Stimulated activated CD4-positive, alpha-beta T cell treated with anti-CD3 and anti-CD28 coated beads, Interleukin-1b, Interleukin-23, amount 100 ng/mL, for 4 hours (primary cell): ENCODE data around the gene GPALPP1.
"Not testable (repeated sequence)": the region's sequence is repeated elsewhere in the genome, so short reads cannot be mapped to it uniquely, and the experiment has no call there.

ENCODE experiments used
- DNase-seq, 2 donors: peaks; one replicate each; pipeline ENCODE4 v3.0.0-alpha.2; 2020; ENCODE audit warnings: low read depth in 2 of 2

The GPALPP1 gene

GRCh38 chr13:45063261-45063860, 74.0 kb downstream of the GPALPP1 start:
- no peak for DNase-seq

GRCh38 chr13:45063889-45064288, 74.6 kb downstream of the GPALPP1 start:
- DNase-seq: not testable (repeated sequence)

- no peak for DNase-seq
Observed at GRCh38 chr13:45064889-45065288, 75.6 kb downstream of the GPALPP1 start.

GRCh38 chr13:45068036-45069001, 79.0 kb downstream of the GPALPP1 start:
- DNase-seq: no peak

GRCh38 chr13:45073809-45074208, 84.5 kb downstream of the GPALPP1 start:
- no peak for DNase-seq

GRCh38 chr13:45074721-45075120, 85.4 kb downstream of the GPALPP1 start:
- no peak for DNase-seq

- no peak for DNase-seq
Observed at GRCh38 chr13:45078003-45078402, 88.7 kb downstream of the GPALPP1 start.
